Measurements from ENCODE around the gene SLC16A13. TPM values are rescaled to one million over a fixed set of nuclear protein-coding genes. Genes with fewer than 3 reads are reported as not detected.

SLC16A13 gene
- total RNA-seq, 1 experiment from 2014 or later = 13.1 TPM

DNA sequence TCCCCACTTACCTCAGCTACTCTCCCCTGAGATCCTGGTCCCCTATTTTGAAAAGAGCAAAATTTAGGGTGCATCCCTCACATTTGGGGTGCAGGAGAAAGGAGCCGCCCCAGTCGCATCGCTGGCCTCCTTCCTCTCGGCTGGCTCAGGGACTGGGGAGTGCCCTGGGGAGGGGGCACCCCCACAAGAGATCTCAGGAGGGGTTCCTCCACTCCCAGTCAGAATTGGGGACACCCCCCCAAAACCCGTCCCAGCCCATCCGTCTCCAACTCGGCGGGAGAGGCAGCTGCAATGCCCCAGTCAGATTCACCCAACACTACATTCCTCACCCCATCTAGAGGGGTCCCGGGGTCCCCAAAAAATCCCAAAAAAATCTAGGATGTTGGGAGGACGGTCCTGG lies 16.4 kb upstream of the SLC16A13 start:
- CTCF ChIA-PET = interaction anchor here (0.6 to 1.0 kb wide), 2 partner anchors 26 to 105 kb away, joined by 4 to 8 read pairs; no protein-coding TSS in a partner anchor
- peak overlapping the region in 1 of 2 experiments; percentile 37; a peak in 2 of 4 replicates for H3K4me3 ChIP-seq (ENCODE audit: low read depth in 2 of 2, low read length in 2 of 2)

DNA sequence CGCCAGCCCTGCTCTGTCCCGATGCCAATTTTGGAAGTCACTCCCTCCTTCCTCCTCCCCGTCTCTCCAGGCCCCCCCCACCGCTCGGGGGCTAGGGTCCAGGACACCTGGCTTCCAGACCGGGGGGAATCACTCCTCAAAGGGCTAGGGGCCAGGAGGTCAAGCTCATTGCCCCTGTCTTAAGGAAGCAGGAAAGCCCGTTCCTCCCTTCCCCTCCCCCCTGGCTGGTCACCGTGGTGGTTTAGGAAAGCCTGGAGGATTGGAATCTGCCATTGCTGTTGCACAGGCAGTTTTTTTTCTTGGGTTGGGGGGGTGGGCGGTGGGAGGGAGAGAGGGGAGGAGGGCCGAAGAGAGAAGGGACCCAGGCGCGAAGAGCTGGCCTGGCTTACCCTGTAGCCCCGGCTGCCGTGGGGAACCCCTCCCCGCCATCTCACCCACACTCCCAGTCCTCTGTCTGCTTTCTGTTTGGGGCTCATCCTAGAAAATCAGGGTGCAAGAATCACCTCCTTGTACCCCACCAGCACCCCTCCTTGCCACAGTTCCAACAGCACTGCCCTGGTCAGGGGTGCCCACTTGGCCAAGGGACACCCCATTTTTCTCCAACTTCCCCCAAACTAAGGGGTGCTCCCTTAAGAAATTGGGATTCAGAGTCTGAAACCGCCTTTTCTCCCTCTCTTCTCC lies 15.8 kb upstream of the SLC16A13 start:
- ChIA-PET CTCF (interaction anchor here (0.6 to 1.0 kb wide), 3 partner anchors 26 to 105 kb away, joined by 4 to 8 read pairs (median 5); no protein-coding TSS in a partner anchor), POLR2A (no interaction called here)
- no TSS peak for BruUV-seq (replicated peaks)
- H3K4me3 ChIP-seq (ENCODE audit: low read depth in 2 of 2, low read length in 2 of 2) = peak overlapping the region; percentile 37 to 59
- DNase-seq (ENCODE audit: low read depth, low spot score) (no peak), ATAC-seq (no peak)
- H3K27me3 ChIP-seq (ENCODE audit: control insufficient read depth, insufficient read depth, low read length) = no peaks in the 10 kb centered on the region
- intact Hi-C loops (cut with micrococcal nuclease; ENCODE audit: unreplicated experiment) (loop anchor here (5.0 kb wide), 1 partner anchor 108 kb away; no protein-coding TSS in a partner anchor), in situ Hi-C loops (cut with HindIII; ENCODE audit: low pct_unique_long_range_greater_than_20kb, low sequenced_read_pairs) (no loop called here)
- no peaks in the 10 kb centered on the region for H3K36me3 ChIP-seq (ENCODE audit: control insufficient read depth, insufficient read depth, low read length)
- no peak for TF ChIP-seq POLR2AphosphoS5 (IDR thresholded peaks at IDR 0.05; ENCODE audit: low read depth, low read length)
- TF ChIP-seq, protein P1, sequence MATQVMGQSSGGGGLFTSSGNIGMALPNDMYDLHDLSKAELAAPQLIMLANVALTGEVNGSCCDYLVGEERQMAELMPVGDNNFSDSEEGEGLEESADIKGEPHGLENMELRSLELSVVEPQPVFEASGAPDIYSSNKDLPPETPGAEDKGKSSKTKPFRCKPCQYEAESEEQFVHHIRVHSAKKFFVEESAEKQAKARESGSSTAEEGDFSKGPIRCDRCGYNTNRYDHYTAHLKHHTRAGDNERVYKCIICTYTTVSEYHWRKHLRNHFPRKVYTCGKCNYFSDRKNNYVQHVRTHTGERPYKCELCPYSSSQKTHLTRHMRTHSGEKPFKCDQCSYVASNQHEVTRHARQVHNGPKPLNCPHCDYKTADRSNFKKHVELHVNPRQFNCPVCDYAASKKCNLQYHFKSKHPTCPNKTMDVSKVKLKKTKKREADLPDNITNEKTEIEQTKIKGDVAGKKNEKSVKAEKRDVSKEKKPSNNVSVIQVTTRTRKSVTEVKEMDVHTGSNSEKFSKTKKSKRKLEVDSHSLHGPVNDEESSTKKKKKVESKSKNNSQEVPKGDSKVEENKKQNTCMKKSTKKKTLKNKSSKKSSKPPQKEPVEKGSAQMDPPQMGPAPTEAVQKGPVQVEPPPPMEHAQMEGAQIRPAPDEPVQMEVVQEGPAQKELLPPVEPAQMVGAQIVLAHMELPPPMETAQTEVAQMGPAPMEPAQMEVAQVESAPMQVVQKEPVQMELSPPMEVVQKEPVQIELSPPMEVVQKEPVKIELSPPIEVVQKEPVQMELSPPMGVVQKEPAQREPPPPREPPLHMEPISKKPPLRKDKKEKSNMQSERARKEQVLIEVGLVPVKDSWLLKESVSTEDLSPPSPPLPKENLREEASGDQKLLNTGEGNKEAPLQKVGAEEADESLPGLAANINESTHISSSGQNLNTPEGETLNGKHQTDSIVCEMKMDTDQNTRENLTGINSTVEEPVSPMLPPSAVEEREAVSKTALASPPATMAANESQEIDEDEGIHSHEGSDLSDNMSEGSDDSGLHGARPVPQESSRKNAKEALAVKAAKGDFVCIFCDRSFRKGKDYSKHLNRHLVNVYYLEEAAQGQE (IDR thresholded peaks at IDR 0.05; ENCODE audit: insufficient read depth in 1 of 2, low read depth in 2 of 2, low read length in 1 of 2) = no peak
- no peak for TF ChIP-seq SIN3A (IDR thresholded peaks at IDR 0.05; ENCODE audit: borderline replicate concordance, insufficient read depth, low read depth, low read length)
- TF ChIP-seq, protein P2, sequence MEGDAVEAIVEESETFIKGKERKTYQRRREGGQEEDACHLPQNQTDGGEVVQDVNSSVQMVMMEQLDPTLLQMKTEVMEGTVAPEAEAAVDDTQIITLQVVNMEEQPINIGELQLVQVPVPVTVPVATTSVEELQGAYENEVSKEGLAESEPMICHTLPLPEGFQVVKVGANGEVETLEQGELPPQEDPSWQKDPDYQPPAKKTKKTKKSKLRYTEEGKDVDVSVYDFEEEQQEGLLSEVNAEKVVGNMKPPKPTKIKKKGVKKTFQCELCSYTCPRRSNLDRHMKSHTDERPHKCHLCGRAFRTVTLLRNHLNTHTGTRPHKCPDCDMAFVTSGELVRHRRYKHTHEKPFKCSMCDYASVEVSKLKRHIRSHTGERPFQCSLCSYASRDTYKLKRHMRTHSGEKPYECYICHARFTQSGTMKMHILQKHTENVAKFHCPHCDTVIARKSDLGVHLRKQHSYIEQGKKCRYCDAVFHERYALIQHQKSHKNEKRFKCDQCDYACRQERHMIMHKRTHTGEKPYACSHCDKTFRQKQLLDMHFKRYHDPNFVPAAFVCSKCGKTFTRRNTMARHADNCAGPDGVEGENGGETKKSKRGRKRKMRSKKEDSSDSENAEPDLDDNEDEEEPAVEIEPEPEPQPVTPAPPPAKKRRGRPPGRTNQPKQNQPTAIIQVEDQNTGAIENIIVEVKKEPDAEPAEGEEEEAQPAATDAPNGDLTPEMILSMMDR (IDR thresholded peaks at IDR 0.05) = no peak
- no peak for TF ChIP-seq TCF7L2 (IDR thresholded peaks at IDR 0.05; ENCODE audit: low read depth, low read length)
- peaks cover 29% of the 10 kb centered on the region for H3K4me1 ChIP-seq (ENCODE audit: control insufficient read depth, insufficient read depth, low read length)
- H3K27ac ChIP-seq (ENCODE audit: low read length) = peak overlapping the region; percentile 89
- no peaks in the 10 kb centered on the region for H3K9me3 ChIP-seq (ENCODE audit: control insufficient read depth, insufficient read depth, low read depth, low read length)

More for the DNA sequence above, 16.4 kb upstream of the SLC16A13 start:
- no peak for DNase-seq (ENCODE audit: low read depth, low spot score)
- peaks cover under 1% of the 10 kb centered on the region; the same call in 1 of the 2 replicates for H3K36me3 ChIP-seq (ENCODE audit: control insufficient read depth, insufficient read depth, low read length)
- no peak for ATAC-seq
- H3K4me1 ChIP-seq (ENCODE audit: control insufficient read depth, insufficient read depth, low read length) = peaks cover 29% of the 10 kb centered on the region
- intact Hi-C loops (cut with micrococcal nuclease; ENCODE audit: unreplicated experiment) (no loop called here), in situ Hi-C loops (cut with HindIII; ENCODE audit: low pct_unique_long_range_greater_than_20kb, low sequenced_read_pairs) (no loop called here)
- H3K9me3 ChIP-seq (ENCODE audit: control insufficient read depth, insufficient read depth, low read depth, low read length) = no peaks in the 10 kb centered on the region
- BruUV-seq (replicated peaks) = no TSS peak
- TF ChIP-seq POLR2AphosphoS5 (IDR thresholded peaks at IDR 0.05; ENCODE audit: low read depth, low read length) = no peak
- TF ChIP-seq, protein P1 (IDR thresholded peaks at IDR 0.05; ENCODE audit: insufficient read depth in 1 of 2, low read depth in 2 of 2, low read length in 1 of 2) = no peak
- TF ChIP-seq SIN3A (IDR thresholded peaks at IDR 0.05; ENCODE audit: borderline replicate concordance, insufficient read depth, low read depth, low read length) = no peak
- TF ChIP-seq TCF7L2 (IDR thresholded peaks at IDR 0.05; ENCODE audit: low read depth, low read length) = no peak
- TF ChIP-seq, protein P2 (IDR thresholded peaks at IDR 0.05) = no peak
- H3K27me3 ChIP-seq (ENCODE audit: control insufficient read depth, insufficient read depth, low read length) = no peaks in the 10 kb centered on the region
- H3K27ac ChIP-seq (ENCODE audit: low read length) = peak overlapping the region; percentile 89
- POLR2A ChIA-PET = no interaction called here
